HG03159 (cell line): ENCODE measurements around the gene TJAP1.
A peak's percentile ranks its signal among the peaks of the same experiment; 100 is the strongest.
"Not testable (repeated sequence)": the region's sequence is repeated elsewhere in the genome, so short reads cannot be mapped to it uniquely, and the experiment has no call there.

ENCODE experiments used
- ATAC-seq: cut with Tn5 transposase; IDR thresholded peaks from one replicate; pipeline ENCODE4 v1.9.1; 2021; ENCODE audit warnings: mild to moderate bottlenecking, moderate library complexity; ENCODE audit not compliant: unreplicated experiment

Gene TJAP1

DNA sequence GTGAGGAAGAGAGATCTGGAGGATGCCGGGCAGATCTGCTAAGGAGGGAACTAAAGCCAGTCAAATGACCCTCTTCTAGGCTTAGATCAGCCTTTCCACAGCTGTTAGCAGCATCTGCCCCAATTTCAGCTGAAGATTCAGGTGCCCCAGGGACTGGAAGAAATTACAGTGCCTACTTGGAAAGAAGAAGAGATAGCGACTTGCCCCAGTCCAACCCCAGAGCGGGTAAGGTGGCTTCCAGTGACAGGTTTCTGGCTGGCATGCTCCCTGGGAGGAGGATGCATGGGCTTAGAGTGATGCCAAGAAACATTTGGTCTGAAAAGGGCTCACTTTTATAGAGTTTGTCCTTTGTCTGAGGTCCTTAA is 620 bp downstream of the TJAP1 start:
- peak; percentile 7 for ATAC-seq

DNA sequence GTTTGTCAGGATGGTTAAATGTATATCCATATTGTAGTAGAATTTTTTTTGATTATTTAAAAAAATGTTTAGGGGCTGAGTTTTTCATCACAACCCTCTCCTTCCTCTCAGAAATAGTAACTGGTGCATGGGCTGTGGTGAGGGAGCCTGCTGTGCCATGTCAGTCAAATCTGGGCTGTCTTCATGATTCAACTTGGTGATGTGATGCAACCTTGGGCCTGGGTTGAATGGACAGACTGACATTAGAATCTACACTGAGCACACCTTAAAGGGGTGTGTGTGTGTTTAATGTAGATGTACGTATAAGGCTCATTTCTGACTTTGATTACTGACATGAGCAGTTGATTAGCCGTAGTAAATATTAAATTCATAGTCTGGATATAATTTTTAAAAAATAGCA is 3.7 kb downstream of the TJAP1 start:
- ATAC-seq = no peak

DNA sequence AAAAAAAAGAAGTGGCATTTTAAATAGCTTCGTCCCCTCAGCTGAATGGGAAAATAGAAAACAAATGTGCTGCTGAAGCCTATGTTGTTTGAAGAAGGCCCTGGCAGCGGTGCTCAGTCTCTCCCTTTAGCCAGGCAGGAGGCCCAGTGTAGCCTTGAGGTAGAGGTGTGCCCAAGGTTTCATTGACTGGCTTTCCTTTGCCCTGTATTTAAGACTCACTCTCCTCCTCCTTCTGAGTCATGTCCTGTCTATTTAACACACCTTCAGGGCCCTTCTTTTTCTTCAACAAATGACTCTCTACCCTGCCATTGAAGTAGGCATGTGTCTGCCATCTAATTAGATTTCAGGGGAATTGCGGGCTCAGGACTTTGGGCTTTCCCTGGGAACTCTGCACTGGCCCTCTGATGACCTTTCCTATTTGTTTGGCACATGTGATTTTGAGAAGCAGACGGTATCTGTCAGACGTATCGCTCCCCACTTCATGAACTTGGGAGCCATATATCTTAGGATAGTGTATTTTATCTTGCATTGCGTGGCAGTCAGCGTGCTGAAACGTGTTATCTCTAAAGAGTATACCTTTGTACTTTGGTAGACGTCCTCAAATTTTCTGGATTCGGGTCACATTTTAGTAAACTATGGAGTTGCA is 4.3 kb downstream of the TJAP1 start:
- no peak for ATAC-seq

- no peak for ATAC-seq
Measured at GRCh38 chr6:43488667-43489276, 11.4 kb downstream of the TJAP1 start.

DNA sequence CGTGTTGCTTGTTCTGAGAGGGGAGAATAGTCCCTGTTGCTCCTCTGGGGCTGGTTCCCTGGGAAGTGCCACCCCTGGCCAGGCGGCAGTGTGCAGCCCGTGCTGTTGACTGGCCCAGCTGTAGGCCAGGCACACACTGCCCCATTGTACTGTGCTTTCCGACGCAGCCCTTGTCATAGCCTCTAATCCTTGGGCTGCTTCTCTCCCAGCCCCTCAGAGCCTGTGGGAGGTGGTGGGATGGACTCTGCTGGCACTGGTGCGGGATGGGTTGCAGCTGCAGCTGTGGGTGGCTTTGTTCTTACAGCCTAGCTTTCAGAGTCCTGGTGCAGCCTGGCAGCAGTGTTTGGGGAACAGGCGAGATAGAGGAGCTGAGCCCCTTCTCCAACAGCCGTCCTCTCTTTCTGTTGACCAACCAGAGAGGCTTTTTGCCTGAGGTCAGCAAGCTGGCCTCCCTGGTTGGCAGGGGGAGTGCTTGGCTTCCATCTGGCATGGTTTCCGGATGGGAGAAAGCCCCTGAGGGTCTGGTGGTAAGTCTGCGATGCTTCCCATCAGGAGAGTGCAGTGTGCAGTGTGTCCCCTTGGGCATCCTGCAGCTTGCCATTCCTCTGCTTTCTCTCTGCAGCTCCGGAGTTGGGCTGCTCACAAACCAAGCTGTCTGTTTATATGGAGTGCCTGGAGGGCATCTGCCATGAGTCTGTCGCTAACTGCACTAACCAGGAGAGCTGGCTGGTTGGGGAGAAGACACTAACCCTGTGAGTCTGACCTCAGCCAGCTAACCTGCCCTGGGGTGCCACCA is 12.1 kb downstream of the TJAP1 start:
- no peak for ATAC-seq

- ATAC-seq = no peak
Measured at GRCh38 chr6:43490523-43490939, 13.2 kb downstream of the TJAP1 start.

DNA sequence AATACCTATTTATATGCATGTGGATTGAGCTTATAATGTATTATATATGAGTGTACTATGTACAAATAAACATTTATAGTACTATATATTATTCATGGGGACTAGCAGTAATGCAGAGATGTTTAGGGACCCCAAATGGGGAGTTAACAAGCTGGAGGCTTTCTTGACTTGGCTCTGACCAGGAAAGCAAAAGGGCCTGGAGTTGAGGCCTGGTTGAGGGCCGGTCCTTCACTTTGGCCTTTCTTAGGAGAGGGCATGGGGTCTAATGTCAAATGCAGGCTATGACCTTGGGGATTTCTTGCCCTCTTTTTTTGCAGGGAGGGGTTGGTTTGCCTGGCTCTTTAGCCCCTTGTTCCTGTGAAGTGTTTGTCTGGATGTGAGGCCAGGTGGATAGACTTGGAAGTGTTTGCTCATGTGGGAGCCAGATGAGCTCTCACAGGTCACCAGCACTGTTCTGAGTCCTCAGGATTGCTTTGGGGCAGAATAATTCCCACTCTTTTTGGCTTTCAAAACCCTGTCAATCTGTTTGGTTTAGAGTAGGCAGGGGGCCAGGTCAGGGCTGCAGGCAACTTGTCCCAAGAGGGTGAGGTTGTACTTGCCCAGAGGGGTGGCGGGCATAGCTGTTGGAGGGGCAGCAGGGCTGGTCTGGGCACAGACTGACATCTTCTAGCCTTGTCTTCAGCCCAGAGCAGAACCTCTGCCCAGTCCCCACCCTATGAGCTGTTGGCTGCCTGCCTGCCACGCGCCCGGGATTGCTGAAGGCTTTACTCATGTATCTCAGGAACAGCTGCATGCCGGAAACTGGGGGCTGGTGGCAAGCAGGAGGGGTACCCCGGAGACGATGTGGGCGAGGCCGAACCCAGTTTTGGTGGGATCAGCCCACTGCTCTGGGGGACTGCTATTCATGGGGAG is 14.6 kb downstream of the TJAP1 start:
- no peak for ATAC-seq

DNA sequence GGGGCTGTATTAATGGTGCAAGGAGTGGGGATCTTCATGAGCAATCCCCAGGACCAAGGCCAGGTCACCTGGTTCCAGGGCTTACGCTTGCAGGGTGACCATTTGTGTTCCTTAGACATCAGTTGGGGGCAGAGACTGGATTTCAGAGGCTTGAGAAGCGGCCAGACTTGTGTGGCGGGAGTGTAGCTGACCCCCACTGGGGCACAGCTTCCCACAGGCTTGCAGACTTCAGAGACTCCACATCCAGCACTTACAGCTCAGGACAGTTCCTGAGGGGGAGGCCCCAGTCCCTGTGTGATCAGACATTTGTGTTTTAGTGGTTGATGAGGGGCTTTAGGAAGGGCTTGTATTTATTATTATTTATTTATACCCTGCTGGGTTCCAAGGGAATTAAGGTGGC is 15.3 kb downstream of the TJAP1 start:
- no peak for ATAC-seq

DNA sequence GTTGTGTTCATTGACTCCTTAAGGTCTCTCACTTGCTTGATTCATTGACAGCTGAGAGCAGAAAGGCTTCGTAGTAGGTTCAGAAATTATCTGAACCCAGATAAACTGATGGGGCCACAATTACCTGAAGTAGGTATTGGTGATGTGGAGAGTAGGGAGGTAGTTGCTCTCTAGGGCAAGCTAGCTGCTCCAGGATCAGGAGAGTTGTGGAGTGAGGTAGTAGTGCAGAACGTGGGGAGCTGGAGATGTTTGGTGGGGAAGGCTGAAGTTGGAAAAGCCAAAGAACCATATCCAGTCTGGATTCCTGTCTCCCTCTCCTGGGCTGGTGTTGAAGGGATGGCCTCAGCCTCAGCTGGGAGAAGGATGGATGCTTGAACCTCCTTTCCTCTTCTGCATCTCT is 15.9 kb downstream of the TJAP1 start:
- no peak for ATAC-seq

GRCh38 chr6:43493833-43494232 is 16.5 kb downstream of the TJAP1 start:
- ATAC-seq = no peak

GRCh38 chr6:43494321-43494720 is 17.0 kb downstream of the TJAP1 start:
- no peak for ATAC-seq

DNA sequence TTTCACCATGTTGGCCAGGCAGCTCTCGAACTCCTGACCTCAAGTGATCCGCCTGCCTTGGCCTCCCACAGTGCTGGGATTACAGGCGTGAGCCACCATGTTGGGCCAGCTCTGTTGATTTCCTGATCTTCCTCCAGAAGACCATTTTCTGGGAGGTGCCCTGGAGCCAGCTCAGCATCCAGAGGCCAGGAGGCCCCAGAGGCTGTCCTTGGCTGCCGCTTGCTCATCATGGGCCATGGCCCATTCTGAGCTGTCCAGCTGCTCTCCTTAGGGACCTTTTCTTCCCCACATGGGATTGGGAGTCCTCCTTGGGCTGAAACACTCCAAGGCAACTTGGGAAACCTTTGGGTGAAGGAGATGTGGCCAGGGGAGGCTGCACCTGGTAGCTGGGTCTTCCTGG is 17.4 kb downstream of the TJAP1 start:
- no peak for ATAC-seq

DNA sequence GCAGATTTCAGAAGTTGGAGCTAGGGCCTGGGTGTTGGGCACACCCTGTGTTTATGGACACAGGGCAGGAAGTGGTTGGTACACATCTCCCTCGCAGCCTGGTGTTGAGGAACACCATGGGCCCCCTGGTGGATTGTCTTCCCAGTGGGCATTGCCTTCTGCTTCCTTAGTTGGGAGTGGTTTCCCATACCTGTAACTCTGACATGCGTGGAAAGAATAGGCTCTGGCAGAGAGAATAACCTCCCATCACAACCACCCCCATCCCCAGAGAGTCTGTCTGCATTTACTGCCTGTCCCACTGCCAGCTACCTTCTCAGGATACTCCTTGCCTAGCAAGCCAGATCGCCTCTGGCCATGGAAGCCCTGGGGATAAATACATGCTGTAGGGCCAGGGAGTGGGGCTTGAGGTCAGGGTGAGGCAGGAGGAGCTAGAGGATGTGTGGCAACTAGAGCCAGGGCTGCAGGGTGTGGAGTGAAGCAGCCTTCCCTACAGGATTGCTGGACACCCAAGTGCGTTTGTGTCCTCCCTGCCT is 18.1 kb downstream of the TJAP1 start:
- ATAC-seq = no peak

- ATAC-seq = no peak
Measured at GRCh38 chr6:43496370-43497128, 19.2 kb downstream of the TJAP1 start.

GRCh38 chr6:43497129-43497396 is 19.7 kb downstream of the TJAP1 start:
- ATAC-seq = no peak

DNA sequence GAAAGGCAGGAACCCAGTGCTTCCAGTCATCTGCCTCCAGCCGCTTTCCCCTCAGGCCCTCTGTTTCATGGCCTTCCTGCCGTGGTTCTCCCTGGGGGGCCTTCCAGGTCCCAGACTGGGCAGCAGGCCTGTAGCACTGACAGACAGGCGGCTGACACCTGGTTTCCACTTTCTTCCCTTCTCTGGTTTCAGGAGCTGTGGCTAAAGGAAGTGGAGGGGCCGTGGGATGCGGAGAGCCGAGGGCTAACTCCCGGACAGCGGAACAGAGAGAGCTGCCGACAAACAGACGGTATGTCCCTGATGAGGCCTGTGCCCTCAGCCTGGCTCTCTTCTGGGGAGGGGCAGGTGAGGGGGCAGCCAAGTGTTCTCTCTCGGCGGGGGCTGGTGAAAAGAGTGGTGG is 20.3 kb downstream of the TJAP1 start:
- ATAC-seq = no peak

- not testable (repeated sequence) for ATAC-seq
Measured at GRCh38 chr6:43498291-43498690, 20.9 kb downstream of the TJAP1 start.

DNA sequence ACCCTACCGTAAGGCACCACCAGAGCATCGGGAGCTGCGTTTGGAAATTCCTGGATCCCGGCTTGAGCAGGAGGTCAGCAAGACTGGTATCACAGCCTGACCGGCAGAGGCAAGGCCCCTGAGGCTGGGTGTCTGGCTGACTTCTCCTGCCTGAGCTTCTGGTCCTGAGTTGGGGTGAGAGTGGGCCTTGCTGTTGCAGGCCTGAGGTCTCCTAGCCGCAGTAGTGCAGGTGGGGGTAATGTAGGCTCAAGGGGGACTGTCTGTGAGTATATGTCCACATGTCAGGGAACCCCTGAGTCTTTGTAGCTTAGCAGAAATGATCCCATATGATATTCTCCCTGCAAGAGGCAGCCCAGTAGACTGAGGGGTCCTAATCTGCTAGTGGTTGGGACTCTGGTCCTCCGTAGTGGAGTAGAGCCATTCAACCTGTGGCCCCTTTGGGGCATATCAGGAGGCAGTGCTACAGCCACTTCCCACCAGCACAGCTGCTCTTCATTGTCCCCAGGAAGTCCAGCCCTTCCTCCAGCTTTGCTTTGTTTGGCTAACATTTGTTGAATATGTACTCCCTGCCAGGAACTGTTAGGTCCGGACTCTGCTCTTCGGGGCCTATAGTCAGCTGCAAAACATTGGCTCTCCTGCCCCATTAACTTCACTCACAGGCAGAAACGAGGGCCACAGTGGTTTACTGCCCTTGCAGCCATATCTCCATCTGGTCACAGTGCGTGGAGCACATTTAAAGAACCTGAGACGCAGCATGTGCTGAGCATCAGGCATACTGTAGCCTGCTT is 21.9 kb downstream of the TJAP1 start:
- no peak for ATAC-seq

DNA sequence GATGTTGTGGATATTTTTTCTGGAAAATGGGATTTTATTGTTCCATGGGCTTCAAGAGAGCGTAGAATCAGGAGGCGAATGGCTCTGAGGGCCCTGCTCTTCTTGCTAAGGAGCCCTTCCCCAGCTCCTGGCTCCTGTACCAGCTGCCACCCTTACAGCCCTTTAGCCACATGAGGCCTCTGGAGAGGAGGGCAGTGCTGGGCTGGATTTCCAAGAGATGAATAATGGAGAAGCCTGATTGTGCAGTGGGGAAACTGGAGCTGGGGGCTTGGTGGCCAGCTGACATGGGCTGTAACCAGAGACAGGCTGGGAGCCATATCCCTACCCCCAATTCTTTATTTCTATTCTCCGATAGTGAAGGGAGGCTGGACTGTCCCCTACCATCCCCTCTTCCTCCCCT is 23.6 kb downstream of the TJAP1 start:
- ATAC-seq = no peak

GRCh38 chr6:43502666-43503065 is 25.3 kb downstream of the TJAP1 start:
- no peak for ATAC-seq
